HepG2 (cell line): Measurements from ENCODE around the gene RAC3. TPM values are rescaled to one million over a fixed set of nuclear protein-coding genes. Genes with fewer than 3 reads are reported as not detected.

ENCODE experiments used
- CC2D1A ChIP-seq: sonication (generic); formaldehyde crosslinking; IDR thresholded peaks from 2 replicates; pipeline ENCODE4 v1.8.1; 2023; ENCODE audit warnings: mild to moderate bottlenecking, missing genetic modification reagents
- GTF3A ChIP-seq: sonication (generic); formaldehyde crosslinking; conservative IDR thresholded peaks from 2 replicates; pipeline ENCODE4 v1.4.0; 2020; ENCODE audit warnings: mild to moderate bottlenecking, missing genetic modification reagents
- HMG20A ChIP-seq: IDR thresholded peaks from 2 replicates; pipeline ENCODE4 v1.6.1; 2016; ENCODE audit warnings: borderline replicate concordance
- HMG20B ChIP-seq: conservative IDR thresholded peaks from 2 replicates; pipeline ENCODE4 v1.6.1; 2016; ENCODE audit warnings: missing genetic modification reagents, missing compliant biosample characterization
- HOXA3 ChIP-seq: sonication (generic); formaldehyde crosslinking; IDR thresholded peaks from 2 replicates; pipeline ENCODE4 v1.5.0; 2020; ENCODE audit warnings: missing genetic modification reagents
- KAT2B ChIP-seq: fragments of 150-350 bp; IDR thresholded peaks from 2 replicates; pipeline ENCODE4 v1.6.1; 2014; ENCODE audit warnings: low read depth, low read length, borderline replicate concordance
- KAT8 ChIP-seq: IDR thresholded peaks from 2 replicates; pipeline ENCODE4 v1.6.1; 2016; ENCODE audit warnings: missing genetic modification reagents, missing compliant biosample characterization
- PHF5A ChIP-seq: IDR thresholded peaks from one replicate; pipeline ENCODE4 v1.6.1; 2018; ENCODE audit warnings: low read depth, missing genetic modification reagents; ENCODE audit not compliant: unreplicated experiment
- PPARG ChIP-seq: conservative IDR thresholded peaks from 2 replicates; pipeline ENCODE4 v1.6.1; 2016; ENCODE audit warnings: missing biosample characterization, missing genetic modification reagents
- SALL1 ChIP-seq: sonication (generic); formaldehyde crosslinking; IDR thresholded peaks from 2 replicates; pipeline ENCODE4 v1.8.0; 2022; ENCODE audit warnings: mild to moderate bottlenecking, missing genetic modification reagents
- SKI ChIP-seq: fragments of 450-650 bp; IDR thresholded peaks from one replicate; pipeline ENCODE4 v1.6.1; 2018; ENCODE audit warnings: mild to moderate bottlenecking; ENCODE audit not compliant: partially characterized antibody
- ZNF160 ChIP-seq: sonication (generic); formaldehyde crosslinking; IDR thresholded peaks from 2 replicates; pipeline ENCODE4 v1.8.0; 2022; ENCODE audit warnings: mild to moderate bottlenecking, inconsistent platforms, missing genetic modification reagents
- ZNF263 ChIP-seq: sonication (generic); formaldehyde crosslinking; IDR thresholded peaks from 2 replicates; pipeline ENCODE4 v1.4.0; 2020; ENCODE audit warnings: missing genetic modification reagents
- ZNF333 ChIP-seq: sonication (generic); formaldehyde crosslinking; IDR thresholded peaks from 2 replicates; pipeline ENCODE4 v1.4.0; 2020; ENCODE audit warnings: mild to moderate bottlenecking, missing genetic modification reagents, borderline replicate concordance
- ZNF430 ChIP-seq: sonication (generic); formaldehyde crosslinking; IDR thresholded peaks from 2 replicates; pipeline ENCODE4 v1.9.0; 2021; ENCODE audit warnings: mild to moderate bottlenecking, missing genetic modification reagents
- ZNF496 ChIP-seq: sonication (generic); formaldehyde crosslinking; IDR thresholded peaks from 2 replicates; pipeline ENCODE4 v1.8.1; 2023; ENCODE audit warnings: mild to moderate bottlenecking, moderate library complexity, missing genetic modification reagents; ENCODE audit not compliant: insufficient replicate concordance
- ZNF558 ChIP-seq: sonication (generic); formaldehyde crosslinking; IDR thresholded peaks from 2 replicates; pipeline ENCODE4 v1.9.0; 2022; ENCODE audit warnings: mild to moderate bottlenecking, missing genetic modification reagents, borderline replicate concordance
- ZNF572 ChIP-seq: sonication (generic); formaldehyde crosslinking; IDR thresholded peaks from 2 replicates; pipeline ENCODE4 v1.5.1; 2020; ENCODE audit warnings: mild to moderate bottlenecking, missing genetic modification reagents
- ZNF615 ChIP-seq: sonication (generic); formaldehyde crosslinking; IDR thresholded peaks from 2 replicates; pipeline ENCODE4 v1.5.0; 2020; ENCODE audit warnings: mild to moderate bottlenecking, missing genetic modification reagents, borderline replicate concordance
- polyA plus RNA-seq, 8 experiments: library from polyadenylated mRNA; depleted of rRNA in 3 of 8; stranded (reverse) in 7 of 8; unstranded in 1 of 8; fragments of >200 nt; fragmentation: Illumina TruSeq in 4 of 8; extraction: Trizol in 4 of 8; gene quantifications; 2 replicates each; pipeline versions ENCODE4 v1.2.1 to v1.2.3, GENCODE V29; 2011 to 2016; ENCODE audit warnings: low read depth in 4 of 8, missing spikeins in 1 of 8, mixed read lengths in 1 of 8; ENCODE audit not compliant: insufficient read depth in 1 of 8
- total RNA-seq, 5 experiments: library from RNA; depleted of rRNA; stranded (reverse); fragments of >200 nt; fragmentation: Illumina TruSeq; extraction: Trizol; gene quantifications; 2 replicates each; pipeline ENCODE4 v1.2.3, GENCODE V29; 2016; ENCODE audit warnings: low read depth in 1 of 5
- TF ChIP-seq, protein P1 (sequence below): sonication (generic); formaldehyde crosslinking; IDR thresholded peaks from 2 replicates; pipeline ENCODE4 v1.4.0; 2020; ENCODE audit warnings: missing genetic modification reagents, mild to moderate bottlenecking, borderline replicate concordance
- TF ChIP-seq, protein P2 (sequence below): sonication (generic); formaldehyde crosslinking; conservative IDR thresholded peaks from 2 replicates; pipeline ENCODE4 v1.5.0; 2020; ENCODE audit warnings: missing genetic modification reagents
- TF ChIP-seq, protein P3 (sequence below): sonication (generic); formaldehyde crosslinking; IDR thresholded peaks from 2 replicates; pipeline ENCODE4 v1.8.0; 2022; ENCODE audit warnings: mild to moderate bottlenecking, missing genetic modification reagents
- TF ChIP-seq, protein P4 (sequence below): IDR thresholded peaks from 2 replicates; pipeline ENCODE4 v1.6.1; 2018; ENCODE audit warnings: missing genetic modification reagents

The RAC3 gene
- total and polyA plus RNA-seq, 2 of the 13 experiments (the other 11 are each of a cell fraction or from before 2014, with no cell fraction given) = 10.5 to 21.3 TPM

DNA sequence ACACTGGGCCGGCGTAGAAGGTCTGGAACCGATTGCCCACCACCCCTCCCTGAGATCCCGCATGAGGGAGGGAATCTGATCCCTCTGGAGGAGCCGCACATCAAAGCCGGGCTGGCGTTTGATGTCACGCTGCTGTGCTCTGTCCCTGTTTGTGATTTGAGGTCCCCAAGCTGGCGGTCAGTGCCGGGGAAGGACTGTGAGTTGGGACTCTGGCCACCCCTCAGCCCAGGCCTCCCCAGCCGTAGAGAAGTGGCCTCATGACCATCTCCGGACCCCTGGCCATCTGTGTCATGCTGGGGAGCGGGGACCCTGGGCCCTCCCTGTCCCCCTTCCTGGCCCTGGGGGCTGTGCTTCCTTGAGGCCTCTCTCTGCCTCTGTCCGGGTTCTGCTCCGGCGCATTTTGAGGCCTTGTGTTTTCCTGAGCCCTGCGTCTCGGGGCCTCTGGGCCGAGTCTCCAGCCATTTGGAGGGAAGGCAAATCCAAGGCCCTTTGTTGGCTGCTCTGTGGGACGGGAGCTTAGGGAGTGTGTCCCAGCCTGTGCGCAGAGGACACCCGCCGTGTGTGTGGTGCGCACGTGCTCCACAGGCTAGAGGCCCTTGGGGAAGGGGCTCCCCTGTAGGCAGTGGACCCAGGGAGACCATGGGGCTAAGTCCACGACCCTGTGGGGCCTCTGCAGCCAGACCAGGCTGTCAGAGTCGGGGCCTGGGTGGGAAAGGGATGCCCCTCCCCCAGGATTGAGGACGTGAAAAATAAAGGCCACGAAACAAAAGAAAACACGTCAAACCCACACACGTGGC, 39.0 kb upstream of the RAC3 start (continued):
- TF ChIP-seq HMG20B (CRISPR knock-in tag) (peak; percentile 72; the same call in 1 of the 2 replicates), ZNF263 (CRISPR knock-in tag) (peak; percentile 70), PPARG (CRISPR knock-in tag) (peak; percentile 73), KAT2B (no peak), SALL1 (CRISPR knock-in tag) (peak; percentile 97), ZNF430 (CRISPR knock-in tag) (peak; percentile 99), CC2D1A (CRISPR knock-in tag) (peak; percentile 98), HMG20A (CRISPR knock-in tag) (peak; percentile 75; the same call in 1 of the 2 replicates), ZNF160 (CRISPR knock-in tag) (peak; percentile 95), SKI (peak; percentile 68), KAT8 (peak; percentile 41), GTF3A (CRISPR knock-in tag) (no peak), ZNF572 (peak; percentile 98), HOXA3 (peak; percentile 93), PHF5A (peak; percentile 18), ZNF558 (CRISPR knock-in tag) (peak; percentile 99), ZNF333 (CRISPR knock-in tag) (0 out of 2 replicates have a peak, but pooled peaks have one; percentile 95), ZNF496 (CRISPR knock-in tag) (no peak), ZNF615 (CRISPR knock-in tag) (peak; percentile 97; the same call in 1 of the 2 replicates)
- TF ChIP-seq, protein P1, sequence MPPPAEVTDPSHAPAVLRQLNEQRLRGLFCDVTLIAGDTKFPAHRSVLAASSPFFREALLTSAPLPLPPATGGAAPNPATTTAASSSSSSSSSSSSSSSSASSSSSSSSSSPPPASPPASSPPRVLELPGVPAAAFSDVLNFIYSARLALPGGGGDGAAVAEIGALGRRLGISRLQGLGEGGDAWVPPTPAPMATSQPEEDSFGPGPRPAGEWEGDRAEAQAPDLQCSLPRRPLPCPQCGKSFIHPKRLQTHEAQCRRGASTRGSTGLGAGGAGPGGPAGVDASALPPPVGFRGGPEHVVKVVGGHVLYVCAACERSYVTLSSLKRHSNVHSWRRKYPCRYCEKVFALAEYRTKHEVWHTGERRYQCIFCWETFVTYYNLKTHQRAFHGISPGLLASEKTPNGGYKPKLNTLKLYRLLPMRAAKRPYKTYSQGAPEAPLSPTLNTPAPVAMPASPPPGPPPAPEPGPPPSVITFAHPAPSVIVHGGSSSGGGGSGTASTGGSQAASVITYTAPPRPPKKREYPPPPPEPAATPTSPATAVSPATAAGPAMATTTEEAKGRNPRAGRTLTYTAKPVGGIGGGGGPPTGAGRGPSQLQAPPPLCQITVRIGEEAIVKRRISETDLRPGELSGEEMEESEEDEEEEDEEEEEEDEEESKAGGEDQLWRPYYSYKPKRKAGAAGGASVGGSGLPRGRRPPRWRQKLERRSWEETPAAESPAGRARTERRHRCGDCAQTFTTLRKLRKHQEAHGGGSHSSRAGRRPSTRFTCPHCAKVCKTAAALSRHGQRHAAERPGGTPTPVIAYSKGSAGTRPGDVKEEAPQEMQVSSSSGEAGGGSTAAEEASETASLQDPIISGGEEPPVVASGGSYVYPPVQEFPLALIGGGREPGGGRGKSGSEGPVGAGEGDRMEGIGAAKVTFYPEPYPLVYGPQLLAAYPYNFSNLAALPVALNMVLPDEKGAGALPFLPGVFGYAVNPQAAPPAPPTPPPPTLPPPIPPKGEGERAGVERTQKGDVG = peak; percentile 96
- TF ChIP-seq, protein P2, sequence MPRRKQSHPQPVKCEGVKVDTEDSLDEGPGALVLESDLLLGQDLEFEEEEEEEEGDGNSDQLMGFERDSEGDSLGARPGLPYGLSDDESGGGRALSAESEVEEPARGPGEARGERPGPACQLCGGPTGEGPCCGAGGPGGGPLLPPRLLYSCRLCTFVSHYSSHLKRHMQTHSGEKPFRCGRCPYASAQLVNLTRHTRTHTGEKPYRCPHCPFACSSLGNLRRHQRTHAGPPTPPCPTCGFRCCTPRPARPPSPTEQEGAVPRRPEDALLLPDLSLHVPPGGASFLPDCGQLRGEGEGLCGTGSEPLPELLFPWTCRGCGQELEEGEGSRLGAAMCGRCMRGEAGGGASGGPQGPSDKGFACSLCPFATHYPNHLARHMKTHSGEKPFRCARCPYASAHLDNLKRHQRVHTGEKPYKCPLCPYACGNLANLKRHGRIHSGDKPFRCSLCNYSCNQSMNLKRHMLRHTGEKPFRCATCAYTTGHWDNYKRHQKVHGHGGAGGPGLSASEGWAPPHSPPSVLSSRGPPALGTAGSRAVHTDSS = no peak
- TF ChIP-seq, protein P3, sequence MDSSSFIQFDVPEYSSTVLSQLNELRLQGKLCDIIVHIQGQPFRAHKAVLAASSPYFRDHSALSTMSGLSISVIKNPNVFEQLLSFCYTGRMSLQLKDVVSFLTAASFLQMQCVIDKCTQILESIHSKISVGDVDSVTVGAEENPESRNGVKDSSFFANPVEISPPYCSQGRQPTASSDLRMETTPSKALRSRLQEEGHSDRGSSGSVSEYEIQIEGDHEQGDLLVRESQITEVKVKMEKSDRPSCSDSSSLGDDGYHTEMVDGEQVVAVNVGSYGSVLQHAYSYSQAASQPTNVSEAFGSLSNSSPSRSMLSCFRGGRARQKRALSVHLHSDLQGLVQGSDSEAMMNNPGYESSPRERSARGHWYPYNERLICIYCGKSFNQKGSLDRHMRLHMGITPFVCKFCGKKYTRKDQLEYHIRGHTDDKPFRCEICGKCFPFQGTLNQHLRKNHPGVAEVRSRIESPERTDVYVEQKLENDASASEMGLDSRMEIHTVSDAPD (CRISPR knock-in tag) = peak; percentile 92
- TF ChIP-seq, protein P4, sequence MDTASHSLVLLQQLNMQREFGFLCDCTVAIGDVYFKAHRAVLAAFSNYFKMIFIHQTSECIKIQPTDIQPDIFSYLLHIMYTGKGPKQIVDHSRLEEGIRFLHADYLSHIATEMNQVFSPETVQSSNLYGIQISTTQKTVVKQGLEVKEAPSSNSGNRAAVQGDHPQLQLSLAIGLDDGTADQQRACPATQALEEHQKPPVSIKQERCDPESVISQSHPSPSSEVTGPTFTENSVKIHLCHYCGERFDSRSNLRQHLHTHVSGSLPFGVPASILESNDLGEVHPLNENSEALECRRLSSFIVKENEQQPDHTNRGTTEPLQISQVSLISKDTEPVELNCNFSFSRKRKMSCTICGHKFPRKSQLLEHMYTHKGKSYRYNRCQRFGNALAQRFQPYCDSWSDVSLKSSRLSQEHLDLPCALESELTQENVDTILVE (CRISPR knock-in tag) = peak; percentile 85
